Mesendoderm (in vitro differentiated cells): Measurements from ENCODE around the gene NRF1.
"Not testable (repeated sequence)": the region's sequence is repeated elsewhere in the genome, so short reads cannot be mapped to it uniquely, and the experiment has no call there.

Experiments
- DNase-seq: peaks from one replicate; pipeline ENCODE4 v3.0.0; 2013
- H2AK5ac ChIP-seq: 2 replicates; pipeline ENCODE4 v1.6.1; 2013; ENCODE audit warnings: low read length, inconsistent platforms
- H2BK120ac ChIP-seq: 2 replicates; pipeline ENCODE4 v1.6.1; 2013; ENCODE audit warnings: low read depth, mild to moderate bottlenecking, low read length, moderate library complexity, mixed read lengths
- H2BK15ac ChIP-seq: replicated peaks from 2 replicates; pipeline ENCODE4 v1.6.1; 2013; ENCODE audit warnings: low read depth, mild to moderate bottlenecking, moderate library complexity
- H2BK5ac ChIP-seq: 2 replicates; pipeline ENCODE4 v1.6.1; 2013; ENCODE audit warnings: low read length, inconsistent platforms
- H3K18ac ChIP-seq: 2 replicates; pipeline ENCODE4 v1.6.1; 2013; ENCODE audit warnings: mild to moderate bottlenecking, low read length, mixed read lengths
- H3K23ac ChIP-seq: one replicate; pipeline ENCODE4 v1.6.1; 2013; ENCODE audit warnings: low read length
- H3K27ac ChIP-seq: 2 replicates; pipeline ENCODE4 v1.5.1; 2013; ENCODE audit warnings: low read depth, mild to moderate bottlenecking, inconsistent platforms, low read length, moderate library complexity
- H3K27me3 ChIP-seq: 2 replicates; pipeline ENCODE4 v1.6.1; 2013; ENCODE audit warnings: low read length, control low read depth, mild to moderate bottlenecking, inconsistent platforms; ENCODE audit not compliant: insufficient read depth, poor library complexity
- H3K36me3 ChIP-seq: 2 replicates; pipeline ENCODE4 v1.6.1; 2013; ENCODE audit warnings: low read length, inconsistent platforms; ENCODE audit not compliant: control insufficient read depth, insufficient read depth
- H3K4ac ChIP-seq: one replicate; pipeline ENCODE4 v1.6.1; 2013; ENCODE audit warnings: low read depth, mild to moderate bottlenecking, low read length, moderate library complexity
- H3K4me1 ChIP-seq: 2 replicates; pipeline ENCODE4 v1.6.1; 2013; ENCODE audit warnings: low read depth, low read length, inconsistent platforms; ENCODE audit not compliant: control insufficient read depth
- H3K4me2 ChIP-seq: 2 replicates; pipeline ENCODE4 v1.6.1; 2013; ENCODE audit warnings: low read length
- H3K4me3 ChIP-seq: 2 replicates; pipeline ENCODE4 v1.5.1; 2013; ENCODE audit warnings: mild to moderate bottlenecking, low read length
- H3K56ac ChIP-seq: one replicate; pipeline ENCODE4 v1.6.1; 2013; ENCODE audit warnings: low read length
- H3K79me1 ChIP-seq: 2 replicates; pipeline ENCODE4 v1.6.1; 2013; ENCODE audit warnings: low read length, inconsistent platforms
- H3K79me2 ChIP-seq: 2 replicates; pipeline ENCODE4 v1.6.1; 2013; ENCODE audit warnings: mild to moderate bottlenecking, low read length; ENCODE audit not compliant: control insufficient read depth, insufficient read depth
- H3K9ac ChIP-seq: 2 replicates; pipeline ENCODE4 v1.6.1; 2013; ENCODE audit warnings: low read length, inconsistent platforms
- H4K5ac ChIP-seq: one replicate; pipeline ENCODE4 v1.6.1; 2013; ENCODE audit warnings: low read length
- H4K8ac ChIP-seq: one replicate; pipeline ENCODE4 v1.6.1; 2013; ENCODE audit warnings: low read depth, mild to moderate bottlenecking, control low read depth, low read length, moderate library complexity
- WGBS: extraction: QIAGEN DNeasy Blood & Tissue Kit; methylation state at CpG from one replicate; pipeline ENCODE4 v1.1.7; 2013; ENCODE audit warnings: low lambda C conversion rate, missing lambda C conversion rate; ENCODE audit not compliant: insufficient coverage; ENCODE audit errors: extremely low coverage; 5-methylcytosine and 5-hydroxymethylcytosine counted together

NRF1 gene

GRCh38 chr7:129649128-129649690, 37.7 kb downstream of the NRF1 start:
- no peak overlapping the region for H4K5ac ChIP-seq
- H3K36me3 ChIP-seq = no peaks in the 10 kb centered on the region
- H2BK120ac ChIP-seq = no peak overlapping the region
- H2BK15ac ChIP-seq = no peak overlapping the region
- H3K79me1 ChIP-seq = peaks cover 3% of the 10 kb centered on the region
- no peak overlapping the region for H3K18ac ChIP-seq
- peaks cover 5% of the 10 kb centered on the region for H3K4me1 ChIP-seq
- no peak for DNase-seq
- H3K27ac ChIP-seq = no peak overlapping the region
- H3K4me2 ChIP-seq = no peak overlapping the region
- H3K79me2 ChIP-seq = peaks cover 7% of the 10 kb centered on the region
- H4K8ac ChIP-seq = no peak overlapping the region
- H3K9ac ChIP-seq = no peak overlapping the region
- H3K4me3 ChIP-seq = no peak overlapping the region
- no CpG with 5 or more reads among the region's 1 CpG for WGBS
- no peak overlapping the region for H3K4ac ChIP-seq
- H2AK5ac ChIP-seq = no peak overlapping the region
- H3K56ac ChIP-seq = no peak overlapping the region
- no peak overlapping the region for H3K23ac ChIP-seq
- H3K27me3 ChIP-seq = no peaks in the 10 kb centered on the region
- no peak overlapping the region for H2BK5ac ChIP-seq

- no peak overlapping the region for H2BK5ac ChIP-seq
- no peak for DNase-seq
- H3K27me3 ChIP-seq = no peaks in the 10 kb centered on the region
- H2AK5ac ChIP-seq = no peak overlapping the region
- no peak overlapping the region for H3K4me2 ChIP-seq
- H3K4ac ChIP-seq = no peak overlapping the region
- peaks cover 3% of the 10 kb centered on the region for H3K79me1 ChIP-seq
- H3K18ac ChIP-seq = no peak overlapping the region
- H3K79me2 ChIP-seq = peaks cover 10% of the 10 kb centered on the region
- H3K56ac ChIP-seq = no peak overlapping the region
- no peak overlapping the region for H3K4me3 ChIP-seq
- no peak overlapping the region for H2BK15ac ChIP-seq
- no peak overlapping the region for H3K27ac ChIP-seq
- H4K5ac ChIP-seq = no peak overlapping the region
- no peak overlapping the region for H3K9ac ChIP-seq
- no CpG with 5 or more reads among the region's 5 CpGs for WGBS
- H2BK120ac ChIP-seq = no peak overlapping the region
- H3K4me1 ChIP-seq = peaks cover 5% of the 10 kb centered on the region
- no peak overlapping the region for H4K8ac ChIP-seq
- H3K36me3 ChIP-seq = no peaks in the 10 kb centered on the region
- no peak overlapping the region for H3K23ac ChIP-seq
Measured at GRCh38 chr7:129650056-129650758, 38.7 kb downstream of the NRF1 start.

DNA sequence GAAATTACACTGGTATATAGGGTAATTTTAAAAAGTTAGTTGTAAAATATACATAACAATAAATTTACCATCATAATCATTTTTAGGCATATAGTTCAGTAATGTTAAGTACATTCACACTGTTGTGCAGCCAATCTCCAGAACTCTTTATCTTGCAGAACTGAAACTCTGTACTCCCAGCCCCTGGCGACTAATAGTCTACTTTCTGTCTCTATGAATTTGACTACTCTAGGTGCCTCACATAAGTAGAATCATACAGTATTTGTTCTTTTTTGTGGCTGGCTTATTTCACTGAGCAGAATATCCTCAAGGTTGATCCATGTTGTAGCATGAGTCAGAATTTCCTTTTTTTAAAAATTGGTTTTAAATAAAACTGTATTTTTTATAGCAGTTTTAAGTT, 41.4 kb downstream of the NRF1 start:
- Histone ChIP-seq H3K27me3 (no peaks in the 10 kb centered on the region), H3K4ac (no peak overlapping the region), H3K23ac (no peak overlapping the region), H3K4me2 (no peak overlapping the region), H2BK5ac (no peak overlapping the region), H3K79me2 (peaks cover 10% of the 10 kb centered on the region), H2AK5ac (no peak overlapping the region), H3K79me1 (peaks cover 5% of the 10 kb centered on the region), H2BK120ac (no peak overlapping the region), H3K4me3 (no peak overlapping the region), H3K9ac (no peak overlapping the region), H3K56ac (no peak overlapping the region), H2BK15ac (no peak overlapping the region), H4K5ac (no peak overlapping the region), H3K4me1 (peaks cover 2% of the 10 kb centered on the region), H3K18ac (no peak overlapping the region), H3K36me3 (peaks cover 1% of the 10 kb centered on the region), H3K27ac (no peak overlapping the region), H4K8ac (no peak overlapping the region)
- WGBS = no CpG with 5 or more reads among the region's 1 CpG
- DNase-seq = no peak

DNA sequence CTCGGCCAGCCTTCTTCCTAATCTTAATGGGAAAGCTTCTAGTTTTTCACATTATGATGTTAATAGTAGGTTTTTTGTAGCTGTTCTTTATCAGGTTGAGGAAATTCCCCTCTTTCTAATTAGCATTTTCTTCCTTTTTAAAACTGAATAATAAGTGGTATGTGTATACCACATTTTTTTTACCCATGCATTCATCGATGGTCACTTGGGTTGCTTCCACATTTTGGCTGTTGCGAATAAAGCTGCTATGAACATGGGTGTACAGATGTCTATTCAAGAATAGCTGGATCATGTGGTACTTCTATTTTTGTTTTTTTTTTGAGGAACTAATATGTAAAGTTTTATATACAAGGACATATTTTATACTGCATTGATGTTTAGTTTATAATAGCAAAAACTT, 44.3 kb downstream of the NRF1 start:
- H3K4ac ChIP-seq = no peak overlapping the region
- peaks cover 4% of the 10 kb centered on the region for H3K36me3 ChIP-seq
- H3K4me3 ChIP-seq = no peak overlapping the region
- H3K56ac ChIP-seq = no peak overlapping the region
- H3K23ac ChIP-seq = no peak overlapping the region
- no peak overlapping the region for H2BK15ac ChIP-seq
- DNase-seq = no peak
- H3K4me1 ChIP-seq = no peaks in the 10 kb centered on the region
- no peak overlapping the region for H2BK120ac ChIP-seq
- H4K5ac ChIP-seq = no peak overlapping the region
- peaks cover 2% of the 10 kb centered on the region for H3K79me1 ChIP-seq
- H3K18ac ChIP-seq = no peak overlapping the region
- H3K9ac ChIP-seq = no peak overlapping the region
- WGBS = no CpG with 5 or more reads among the region's 3 CpGs
- no peak overlapping the region for H2AK5ac ChIP-seq
- no peak overlapping the region for H3K27ac ChIP-seq
- H2BK5ac ChIP-seq = no peak overlapping the region
- no peaks in the 10 kb centered on the region for H3K27me3 ChIP-seq
- H4K8ac ChIP-seq = no peak overlapping the region
- no peak overlapping the region for H3K4me2 ChIP-seq
- peaks cover 7% of the 10 kb centered on the region for H3K79me2 ChIP-seq

DNA sequence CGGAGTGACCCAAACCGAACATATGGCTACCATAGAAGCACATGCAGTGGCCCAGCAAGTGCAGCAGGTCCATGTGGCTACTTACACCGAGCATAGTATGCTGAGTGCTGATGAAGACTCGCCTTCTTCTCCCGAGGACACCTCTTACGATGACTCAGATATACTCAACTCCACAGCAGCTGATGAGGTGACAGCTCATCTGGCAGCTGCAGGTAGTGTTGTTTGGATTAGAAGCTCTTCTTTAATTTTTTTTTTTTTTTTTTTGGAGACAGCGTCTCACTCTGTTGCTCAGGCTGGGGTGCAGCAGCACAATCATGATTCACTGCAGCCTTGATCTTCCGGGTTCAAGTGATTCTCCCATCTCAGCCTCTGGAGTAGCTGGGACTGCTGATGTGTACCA, 45.8 kb downstream of the NRF1 start:
- H2AK5ac ChIP-seq = no peak overlapping the region
- no peak overlapping the region for H3K9ac ChIP-seq
- H3K79me2 ChIP-seq = peaks cover 5% of the 10 kb centered on the region
- no peak overlapping the region for H3K18ac ChIP-seq
- no peak overlapping the region for H3K4ac ChIP-seq
- no peak overlapping the region for H3K56ac ChIP-seq
- H3K23ac ChIP-seq = no peak overlapping the region
- no peak overlapping the region for H3K4me2 ChIP-seq
- no peaks in the 10 kb centered on the region for H3K4me1 ChIP-seq
- H3K27me3 ChIP-seq = no peaks in the 10 kb centered on the region
- H3K36me3 ChIP-seq = peaks cover 6% of the 10 kb centered on the region
- H2BK120ac ChIP-seq = no peak overlapping the region
- H4K8ac ChIP-seq = no peak overlapping the region
- no CpG with 5 or more reads among the region's 8 CpGs for WGBS
- H3K79me1 ChIP-seq = peaks cover 2% of the 10 kb centered on the region
- no peak overlapping the region for H3K4me3 ChIP-seq
- no peak overlapping the region for H3K27ac ChIP-seq
- H2BK5ac ChIP-seq = no peak overlapping the region
- H4K5ac ChIP-seq = no peak overlapping the region
- H2BK15ac ChIP-seq = no peak overlapping the region
- no peak for DNase-seq

DNA sequence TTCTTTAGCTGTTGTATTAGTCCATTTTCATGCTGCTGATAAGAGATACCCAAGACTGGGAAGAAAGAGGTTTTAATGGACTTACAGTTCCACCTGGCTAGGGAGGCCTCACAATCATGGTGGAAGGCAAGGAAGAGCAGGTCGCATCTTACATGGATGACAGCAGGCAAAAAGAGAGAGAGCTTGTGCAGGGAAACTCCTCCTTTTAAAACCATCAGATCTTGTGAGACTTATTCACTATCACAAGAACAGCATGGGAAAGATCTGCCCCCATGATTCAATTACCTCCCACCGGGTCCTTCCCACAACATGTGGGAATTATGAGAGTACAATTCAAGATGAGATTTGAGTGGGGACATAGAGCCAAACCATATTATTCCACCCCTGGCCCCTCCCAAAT, 48.4 kb downstream of the NRF1 start:
- not testable (repeated sequence) for H3K27ac ChIP-seq, H3K79me1 ChIP-seq, H2BK15ac ChIP-seq, H3K23ac ChIP-seq, H2BK5ac ChIP-seq, H3K9ac ChIP-seq, H3K4me1 ChIP-seq, DNase-seq, H4K5ac ChIP-seq, H3K56ac ChIP-seq, H3K27me3 ChIP-seq, H4K8ac ChIP-seq, H3K36me3 ChIP-seq, H3K79me2 ChIP-seq, H3K4me3 ChIP-seq, H2AK5ac ChIP-seq, H2BK120ac ChIP-seq, H3K4ac ChIP-seq, H3K18ac ChIP-seq, H3K4me2 ChIP-seq
- WGBS = no CpG with 5 or more reads among the region's 2 CpGs
